HG03558 (cell line): Measurements from ENCODE around the gene SLC10A2.

Source experiments
- ATAC-seq: cut with Tn5 transposase; IDR thresholded peaks from one replicate; pipeline ENCODE4 v1.9.1; 2021; ENCODE audit warnings: moderate number of reproducible peaks; ENCODE audit not compliant: unreplicated experiment; ENCODE audit errors: extremely low read depth

The SLC10A2 gene

DNA sequence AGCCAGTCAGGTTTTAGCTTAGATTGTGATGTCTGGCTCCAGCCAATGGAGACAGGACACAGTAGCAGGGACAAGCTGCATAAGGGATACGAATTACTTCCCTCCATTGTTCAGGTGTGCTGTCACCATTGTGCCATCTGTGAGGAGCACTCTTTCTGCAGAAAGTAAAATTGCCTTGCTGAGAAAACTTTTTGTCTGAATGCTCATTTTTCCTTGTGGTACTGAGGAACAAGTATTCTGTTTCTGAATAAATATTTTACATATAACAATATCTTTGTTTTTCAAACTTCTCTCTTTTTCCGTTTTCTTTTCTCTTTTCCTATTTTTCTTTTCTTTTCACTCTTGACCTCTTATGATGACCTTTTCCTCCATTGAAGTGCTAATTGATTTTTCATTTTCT, 10.2 kb downstream of the SLC10A2 start:
- no peak for ATAC-seq

- ATAC-seq, result no peak
Observed at GRCh38 chr13:103055166-103055565, 11.1 kb downstream of the SLC10A2 start.

- ATAC-seq, result no peak
Observed at GRCh38 chr13:103046676-103047075, 19.5 kb downstream of the SLC10A2 start.

DNA sequence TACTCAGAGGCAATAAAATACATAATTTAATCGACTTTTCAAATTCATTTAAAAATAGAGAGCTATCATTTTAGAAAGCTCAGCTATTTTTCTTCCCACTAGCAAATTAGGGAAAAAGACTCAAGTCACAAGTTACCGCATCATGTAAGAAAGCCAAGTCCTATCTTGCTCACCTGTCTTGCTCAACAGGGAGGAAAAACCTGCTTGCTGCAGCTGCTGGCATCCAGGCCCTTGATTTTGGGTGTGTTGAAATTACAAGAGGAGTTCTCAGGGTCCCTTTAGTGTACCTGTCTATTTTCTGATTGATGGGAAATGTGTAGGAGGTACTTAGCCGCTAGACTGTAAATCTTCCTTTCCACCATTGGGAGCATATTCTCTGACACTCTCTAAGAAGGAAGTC, 22.2 kb downstream of the SLC10A2 start:
- no peak for ATAC-seq

DNA sequence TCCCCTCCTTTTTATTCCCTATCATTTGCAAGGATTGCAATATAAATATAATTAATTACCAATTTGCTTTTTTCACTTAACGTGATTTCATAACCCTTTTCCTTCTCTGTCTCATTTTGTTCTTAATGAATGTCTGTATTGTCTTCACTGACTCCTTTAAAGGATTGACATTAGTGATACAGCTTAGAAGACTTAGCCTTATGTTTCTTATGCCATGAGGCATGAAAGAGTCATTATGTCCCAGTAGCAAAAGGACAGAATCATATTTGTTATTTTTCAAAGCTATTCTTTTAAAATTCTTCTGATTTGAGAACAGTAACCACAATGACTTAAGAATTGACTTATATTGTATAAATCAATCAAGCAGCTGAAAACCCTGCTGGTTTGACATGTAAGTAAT, 26.2 kb downstream of the SLC10A2 start:
- ATAC-seq, result no peak

- no peak for ATAC-seq
Observed at GRCh38 chr13:103039183-103039582, 27.0 kb downstream of the SLC10A2 start.

DNA sequence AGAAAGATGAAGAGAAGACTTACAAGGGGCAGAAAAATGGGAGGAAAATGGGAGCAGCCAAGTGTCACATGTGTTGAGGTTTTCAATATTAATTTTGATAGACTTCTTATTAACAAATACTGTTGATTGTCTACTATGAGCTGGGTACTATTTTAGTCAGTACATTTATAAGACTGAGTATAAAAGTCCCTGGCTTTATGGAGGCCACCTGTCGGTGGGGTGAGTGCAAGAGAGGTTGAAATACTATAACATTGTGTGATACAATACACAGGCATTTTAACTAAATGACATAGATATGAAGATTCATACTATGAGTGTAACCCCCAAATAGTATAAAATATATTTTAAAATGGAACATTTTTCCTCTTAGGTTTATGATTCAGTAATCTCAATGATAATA, 29.9 kb downstream of the SLC10A2 start:
- ATAC-seq, result no peak

- no peak for ATAC-seq
Observed at GRCh38 chr13:103033999-103034398, 32.2 kb downstream of the SLC10A2 start.

- peak; percentile 88 for ATAC-seq
Observed at GRCh38 chr13:103031332-103031873, 34.8 kb downstream of the SLC10A2 start.

GRCh38 chr13:103030776-103031175, 35.4 kb downstream of the SLC10A2 start:
- no peak for ATAC-seq

GRCh38 chr13:103029798-103030197, 36.4 kb downstream of the SLC10A2 start:
- ATAC-seq, result no peak

- no peak for ATAC-seq
Observed at GRCh38 chr13:103022336-103022735, 43.9 kb downstream of the SLC10A2 start.

DNA sequence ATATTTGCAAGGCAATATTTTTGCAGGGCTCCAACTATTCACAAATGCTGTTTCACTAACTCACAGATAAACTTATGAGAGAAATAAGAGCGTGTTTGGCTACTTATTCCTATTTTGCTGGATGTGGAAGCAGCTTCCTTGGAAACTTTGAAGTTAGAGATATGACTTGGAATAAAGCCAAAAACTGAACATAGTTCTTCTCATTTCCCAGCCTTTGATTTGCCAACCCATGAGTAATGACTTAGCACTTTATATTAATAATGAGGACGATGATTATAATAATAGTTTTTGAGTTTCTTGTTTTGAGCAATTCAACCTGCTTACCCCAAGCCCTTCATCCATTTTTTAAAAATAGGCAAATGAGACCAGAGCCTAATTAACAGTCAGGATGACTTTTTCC, 47.7 kb downstream of the SLC10A2 start:
- ATAC-seq, result no peak

DNA sequence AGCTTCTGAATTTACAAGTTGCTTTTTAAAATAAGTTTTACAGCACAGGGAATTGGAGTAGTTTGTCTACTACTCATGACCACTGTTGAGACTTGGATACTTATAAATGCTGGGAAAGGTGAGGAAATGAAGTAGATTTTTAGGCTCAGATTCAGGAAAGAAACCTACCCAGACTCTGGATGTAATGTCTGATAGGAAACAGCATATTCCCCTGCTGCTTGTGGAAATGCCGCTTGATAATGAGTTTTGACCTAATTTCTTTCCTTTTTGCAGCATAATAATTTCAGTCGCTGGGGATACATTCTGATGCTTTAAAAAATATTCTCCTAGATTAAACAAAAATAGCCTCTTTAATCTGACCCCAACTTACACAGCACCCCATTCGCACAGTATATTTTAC, 53.6 kb downstream of the SLC10A2 start:
- no peak for ATAC-seq

DNA sequence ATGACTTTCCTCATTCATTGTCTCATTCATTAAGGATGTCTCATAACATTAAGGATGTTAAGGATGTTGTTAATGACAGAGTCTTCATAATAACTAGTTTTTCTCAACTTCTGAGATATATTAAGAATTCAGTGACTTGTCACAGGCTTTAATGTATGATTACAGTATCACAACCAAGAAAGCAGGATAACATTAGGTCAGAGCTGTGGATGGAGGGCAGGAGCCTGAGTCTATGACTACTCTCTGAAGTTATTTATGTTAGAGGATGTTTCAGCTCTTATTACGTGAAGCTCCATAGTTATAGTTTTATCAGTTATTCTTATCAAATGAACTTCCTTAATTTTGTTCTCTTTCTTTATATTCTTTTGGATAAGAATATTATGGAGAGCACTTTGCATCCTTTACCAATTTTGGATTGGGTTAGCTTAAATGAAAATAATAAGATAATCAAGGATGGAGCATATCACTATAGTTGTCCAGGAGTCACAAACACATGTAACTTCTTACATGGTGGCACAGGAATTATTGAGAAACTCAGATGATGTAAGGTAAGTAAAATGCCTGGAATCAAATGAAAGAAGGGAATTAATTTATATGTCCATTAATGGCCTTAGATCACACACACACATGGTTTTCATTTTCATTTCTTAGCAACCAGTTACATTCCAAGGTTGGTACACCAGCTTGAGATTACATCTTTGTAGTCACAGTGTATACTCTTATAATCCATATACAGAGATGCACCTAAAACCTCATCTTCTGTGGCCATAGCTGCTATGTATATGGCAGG, 57.0 kb downstream of the SLC10A2 start:
- ATAC-seq, result no peak

DNA sequence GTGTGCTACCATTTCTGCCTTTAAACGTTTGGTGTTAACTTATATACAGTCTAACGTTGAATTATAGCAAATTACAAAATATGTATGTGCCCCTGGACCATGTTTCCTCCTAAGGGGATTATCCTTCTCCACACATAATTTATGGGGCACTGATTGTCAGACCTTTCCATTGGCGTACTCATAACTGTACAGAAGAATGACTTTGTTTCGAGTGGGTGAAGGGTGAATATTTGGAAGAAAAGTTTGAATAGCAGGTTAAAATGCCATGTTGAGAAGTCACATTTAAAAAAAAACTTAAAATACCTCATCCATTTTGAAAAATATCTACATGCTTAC, 58.8 kb downstream of the SLC10A2 start:
- peak; percentile 13 for ATAC-seq

DNA sequence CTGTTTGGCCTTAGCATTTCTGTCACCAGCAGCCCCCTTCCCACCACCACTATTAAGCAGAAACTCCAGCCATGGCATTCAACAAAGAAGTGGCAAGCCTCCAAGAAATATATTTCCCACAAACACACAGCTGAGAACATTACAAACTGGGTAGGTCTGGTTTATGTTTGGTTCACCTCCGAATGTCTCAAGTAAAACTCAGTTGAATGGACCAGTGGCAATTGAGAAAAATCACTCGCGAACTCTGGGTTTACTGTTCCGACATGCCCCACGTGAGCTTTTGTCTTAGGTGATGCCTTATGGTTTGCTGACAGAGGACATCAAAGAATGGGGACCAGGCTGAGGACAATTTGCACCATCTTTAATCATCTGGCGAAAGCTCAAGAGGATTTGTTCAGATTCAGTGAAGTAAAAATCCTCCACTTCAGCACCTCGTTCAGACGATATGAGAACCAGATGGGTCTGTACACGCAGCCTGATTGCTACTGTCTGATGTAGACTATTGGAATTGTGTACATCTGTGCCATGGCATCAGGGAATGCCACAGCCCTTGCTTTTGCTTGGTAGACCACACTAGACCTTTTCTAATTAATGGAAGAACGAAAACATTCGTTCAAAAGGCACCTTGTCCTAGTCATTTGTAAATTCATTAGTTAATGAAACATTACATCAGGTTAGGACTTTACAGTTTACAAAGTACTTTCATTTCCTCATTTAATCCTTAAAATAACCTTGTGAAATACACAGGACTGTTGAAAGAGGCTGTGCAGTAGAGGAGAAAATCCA, 59.4 kb downstream of the SLC10A2 start:
- peak; percentile 87 for ATAC-seq

DNA sequence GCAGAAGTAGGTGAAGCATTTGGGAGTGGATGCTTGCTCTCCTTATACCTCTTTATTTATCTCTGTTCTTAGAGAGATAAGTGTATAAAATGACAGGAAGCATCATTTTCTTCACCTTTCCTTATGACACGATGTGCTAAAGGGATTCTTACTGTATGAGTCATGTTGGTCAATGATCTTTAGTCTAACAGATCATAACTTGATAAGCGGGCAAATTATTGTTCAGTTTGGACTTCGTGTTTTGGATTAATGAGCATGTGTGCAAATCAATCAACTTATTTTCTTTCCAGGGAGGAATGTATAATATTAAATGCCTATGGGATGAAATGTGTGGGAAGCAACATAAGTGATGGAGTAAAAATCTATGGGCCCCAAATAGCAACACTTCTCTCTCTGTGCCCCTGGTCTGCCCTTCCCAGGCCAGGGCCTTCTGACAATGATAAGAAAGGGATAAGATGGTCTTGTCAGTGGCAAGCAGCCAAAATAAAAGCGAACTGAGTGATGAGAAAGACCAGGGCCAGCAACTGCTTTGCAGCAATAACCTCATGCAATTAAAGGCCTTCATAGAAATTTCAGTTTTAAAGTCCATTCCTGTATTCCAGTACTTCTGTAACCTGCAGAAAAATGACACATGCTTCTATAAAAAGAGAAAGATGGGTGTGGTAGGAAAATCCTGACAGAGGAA, 61.4 kb downstream of the SLC10A2 start:
- no peak for ATAC-seq

DNA sequence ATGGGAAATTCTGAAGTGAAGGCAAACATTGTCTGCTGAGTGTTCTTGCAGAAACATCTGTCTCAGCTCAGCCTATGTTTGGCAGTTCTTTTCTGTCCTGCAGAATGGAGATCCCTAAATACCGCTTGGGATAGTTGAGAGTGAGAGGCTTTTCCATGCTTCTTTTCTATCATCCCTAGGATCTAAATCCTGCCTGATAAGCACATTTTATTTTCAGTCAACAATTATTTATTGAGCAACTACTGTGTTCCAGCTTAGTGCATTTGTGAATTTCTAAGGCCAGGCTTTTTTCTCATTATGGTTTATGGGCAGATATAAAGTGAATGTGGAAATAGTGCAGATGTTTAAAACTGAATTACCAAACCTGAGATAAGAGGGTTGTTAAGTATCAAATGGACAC, 62.6 kb downstream of the SLC10A2 start:
- ATAC-seq, result no peak

DNA sequence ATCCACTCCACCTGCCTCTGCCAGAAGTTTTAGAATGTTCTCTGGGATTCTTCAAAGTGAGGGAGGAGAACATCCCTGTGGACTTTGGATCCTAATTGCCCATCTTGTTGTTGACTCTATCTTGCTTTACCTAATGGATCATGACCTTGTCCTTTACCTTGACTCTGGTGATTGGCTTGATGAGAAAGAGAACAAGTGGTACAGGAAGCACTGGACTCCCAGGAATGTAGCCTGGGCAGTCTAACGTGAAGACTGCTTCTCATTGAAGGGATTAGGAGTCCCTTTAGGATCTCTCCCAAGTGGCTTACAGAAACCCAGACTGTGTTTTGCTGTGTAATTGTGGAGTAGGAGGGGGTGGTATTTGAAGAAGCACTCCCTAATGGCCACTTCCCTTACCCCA, 63.9 kb downstream of the SLC10A2 start:
- ATAC-seq, result no peak

- no peak for ATAC-seq
Observed at GRCh38 chr13:103000157-103000556, 66.1 kb downstream of the SLC10A2 start.
